ENCODE measurements around the gene PTTG1IP. TPM values are rescaled to one million over a fixed set of nuclear protein-coding genes. Genes with fewer than 3 reads are reported as not detected.

The PTTG1IP gene
- total and polyA plus RNA-seq, 2 of the 13 experiments (the other 11 are each of a cell fraction or from before 2014, with no cell fraction given): 161 to 700 TPM

DNA sequence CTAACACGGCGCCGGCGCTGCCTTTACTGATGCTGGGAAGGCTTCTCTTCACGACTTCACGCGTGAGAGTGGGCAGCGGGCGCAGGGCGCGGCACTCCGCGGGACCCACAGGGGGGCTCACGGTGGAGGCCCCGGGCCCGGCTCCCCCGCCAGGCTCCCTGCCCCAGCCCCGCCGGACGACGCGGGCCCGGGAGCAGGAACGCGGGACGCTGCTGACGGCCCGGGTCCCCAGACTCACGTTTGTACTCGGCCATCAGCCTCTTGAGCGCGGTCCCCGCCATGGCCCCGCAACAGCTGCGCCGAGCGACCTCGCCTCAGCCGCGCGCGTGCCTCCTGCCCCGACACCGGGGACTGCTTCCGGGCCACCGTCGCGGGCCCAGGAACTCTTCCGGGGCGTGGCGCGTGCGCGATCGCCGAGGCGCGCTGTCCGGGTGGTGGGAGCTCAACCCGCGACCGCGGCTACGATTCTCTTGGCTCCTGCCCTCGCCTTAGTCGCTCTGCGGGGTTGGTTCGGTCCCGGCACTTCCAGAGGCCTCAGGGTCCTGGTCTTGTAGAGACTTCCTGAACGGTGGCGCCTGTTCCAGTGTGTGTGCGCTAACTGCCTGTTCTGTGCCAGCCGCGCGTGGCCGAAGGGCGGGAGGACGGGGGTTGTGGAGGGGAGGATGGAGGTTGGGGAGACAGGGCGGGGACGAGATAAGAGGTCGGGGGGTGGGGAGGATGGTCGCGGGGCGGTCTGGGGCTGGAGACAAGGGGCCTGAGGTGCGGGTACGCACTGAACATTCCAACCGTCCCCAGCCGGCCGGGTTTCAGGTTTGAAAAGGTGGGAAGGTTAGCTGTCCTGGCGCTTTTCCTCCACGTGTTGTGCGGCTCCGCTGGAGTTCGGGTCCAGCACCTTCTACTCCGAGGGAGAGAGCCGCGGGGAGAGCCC is 71.8 kb downstream of the PTTG1IP start, which contains the start of gene UBE2G2 (continued):
- TF ChIP-seq KMT2A (CRISPR knock-in tag; IDR thresholded peaks at IDR 0.05) (peak; percentile 85; the same call in 1 of the 2 replicates), FOXK2 (IDR thresholded peaks at IDR 0.05) (no peak), MAFG (CRISPR knock-in tag; IDR thresholded peaks at IDR 0.05) (no peak), ARNTL (CRISPR knock-in tag; IDR thresholded peaks at IDR 0.05) (peak; percentile 53; the same call in 1 of the 2 replicates), ZNF761 (CRISPR knock-in tag; conservative IDR thresholded peaks at IDR 0.05) (no peak), ZNF572 (CRISPR knock-in tag; IDR thresholded peaks at IDR 0.05) (no peak), ATF7-NPFF (CRISPR knock-in tag; IDR thresholded peaks at IDR 0.05; ENCODE audit: low read depth) (peak; percentile 91), ZBTB8A (CRISPR knock-in tag; IDR thresholded peaks at IDR 0.05; ENCODE audit: borderline replicate concordance, low read depth) (no peak), ZNF564 (CRISPR knock-in tag; IDR thresholded peaks at IDR 0.05) (peak; percentile 67), SAP130 (CRISPR knock-in tag; IDR thresholded peaks at IDR 0.05; ENCODE audit: low read depth) (peak; percentile 96), ZEB1 (IDR thresholded peaks at IDR 0.05; ENCODE audit: insufficient replicate concordance, low read depth) (no peak), SCMH1 (CRISPR knock-in tag; IDR thresholded peaks at IDR 0.05; ENCODE audit: borderline replicate concordance) (no peak), TEAD2 (CRISPR knock-in tag; IDR thresholded peaks at IDR 0.05) (no peak), ZFY (CRISPR knock-in tag; IDR thresholded peaks at IDR 0.05) (peak; percentile 83), ZNF720 (CRISPR knock-in tag; IDR thresholded peaks at IDR 0.05) (0 out of 2 replicates have a peak, but pooled peaks have one; percentile 22), ZNF343 (CRISPR knock-in tag; IDR thresholded peaks at IDR 0.05) (no peak), BHLHE40 (IDR thresholded peaks at IDR 0.05; ENCODE audit: low read length) (peak; percentile 79), ZFP82 (CRISPR knock-in tag; IDR thresholded peaks at IDR 0.05; ENCODE audit: borderline replicate concordance) (no peak), ZNF709 (CRISPR knock-in tag; IDR thresholded peaks at IDR 0.05) (peak; percentile 71; the same call in 1 of the 2 replicates), ZNF207 (IDR thresholded peaks at IDR 0.05; ENCODE audit: borderline replicate concordance) (no peak), TMF1 (CRISPR knock-in tag; IDR thresholded peaks at IDR 0.05; ENCODE audit: low read depth) (peak; percentile 67), FOSL2 (CRISPR knock-in tag; IDR thresholded peaks at IDR 0.05) (0 out of 2 replicates have a peak, but pooled peaks have one; percentile 47)
- TF ChIP-seq, protein P1, sequence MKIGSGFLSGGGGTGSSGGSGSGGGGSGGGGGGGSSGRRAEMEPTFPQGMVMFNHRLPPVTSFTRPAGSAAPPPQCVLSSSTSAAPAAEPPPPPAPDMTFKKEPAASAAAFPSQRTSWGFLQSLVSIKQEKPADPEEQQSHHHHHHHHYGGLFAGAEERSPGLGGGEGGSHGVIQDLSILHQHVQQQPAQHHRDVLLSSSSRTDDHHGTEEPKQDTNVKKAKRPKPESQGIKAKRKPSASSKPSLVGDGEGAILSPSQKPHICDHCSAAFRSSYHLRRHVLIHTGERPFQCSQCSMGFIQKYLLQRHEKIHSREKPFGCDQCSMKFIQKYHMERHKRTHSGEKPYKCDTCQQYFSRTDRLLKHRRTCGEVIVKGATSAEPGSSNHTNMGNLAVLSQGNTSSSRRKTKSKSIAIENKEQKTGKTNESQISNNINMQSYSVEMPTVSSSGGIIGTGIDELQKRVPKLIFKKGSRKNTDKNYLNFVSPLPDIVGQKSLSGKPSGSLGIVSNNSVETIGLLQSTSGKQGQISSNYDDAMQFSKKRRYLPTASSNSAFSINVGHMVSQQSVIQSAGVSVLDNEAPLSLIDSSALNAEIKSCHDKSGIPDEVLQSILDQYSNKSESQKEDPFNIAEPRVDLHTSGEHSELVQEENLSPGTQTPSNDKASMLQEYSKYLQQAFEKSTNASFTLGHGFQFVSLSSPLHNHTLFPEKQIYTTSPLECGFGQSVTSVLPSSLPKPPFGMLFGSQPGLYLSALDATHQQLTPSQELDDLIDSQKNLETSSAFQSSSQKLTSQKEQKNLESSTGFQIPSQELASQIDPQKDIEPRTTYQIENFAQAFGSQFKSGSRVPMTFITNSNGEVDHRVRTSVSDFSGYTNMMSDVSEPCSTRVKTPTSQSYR (CRISPR knock-in tag; IDR thresholded peaks at IDR 0.05; ENCODE audit: borderline replicate concordance): peak; percentile 9; the same call in 1 of the 2 replicates
- TF ChIP-seq, protein P2, sequence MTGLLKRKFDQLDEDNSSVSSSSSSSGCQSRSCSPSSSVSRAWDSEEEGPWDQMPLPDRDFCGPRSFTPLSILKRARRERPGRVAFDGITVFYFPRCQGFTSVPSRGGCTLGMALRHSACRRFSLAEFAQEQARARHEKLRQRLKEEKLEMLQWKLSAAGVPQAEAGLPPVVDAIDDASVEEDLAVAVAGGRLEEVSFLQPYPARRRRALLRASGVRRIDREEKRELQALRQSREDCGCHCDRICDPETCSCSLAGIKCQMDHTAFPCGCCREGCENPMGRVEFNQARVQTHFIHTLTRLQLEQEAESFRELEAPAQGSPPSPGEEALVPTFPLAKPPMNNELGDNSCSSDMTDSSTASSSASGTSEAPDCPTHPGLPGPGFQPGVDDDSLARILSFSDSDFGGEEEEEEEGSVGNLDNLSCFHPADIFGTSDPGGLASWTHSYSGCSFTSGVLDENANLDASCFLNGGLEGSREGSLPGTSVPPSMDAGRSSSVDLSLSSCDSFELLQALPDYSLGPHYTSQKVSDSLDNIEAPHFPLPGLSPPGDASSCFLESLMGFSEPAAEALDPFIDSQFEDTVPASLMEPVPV (CRISPR knock-in tag; IDR thresholded peaks at IDR 0.05): 0 out of 2 replicates have a peak, but pooled peaks have one; percentile 25
- TF ChIP-seq, protein P3, sequence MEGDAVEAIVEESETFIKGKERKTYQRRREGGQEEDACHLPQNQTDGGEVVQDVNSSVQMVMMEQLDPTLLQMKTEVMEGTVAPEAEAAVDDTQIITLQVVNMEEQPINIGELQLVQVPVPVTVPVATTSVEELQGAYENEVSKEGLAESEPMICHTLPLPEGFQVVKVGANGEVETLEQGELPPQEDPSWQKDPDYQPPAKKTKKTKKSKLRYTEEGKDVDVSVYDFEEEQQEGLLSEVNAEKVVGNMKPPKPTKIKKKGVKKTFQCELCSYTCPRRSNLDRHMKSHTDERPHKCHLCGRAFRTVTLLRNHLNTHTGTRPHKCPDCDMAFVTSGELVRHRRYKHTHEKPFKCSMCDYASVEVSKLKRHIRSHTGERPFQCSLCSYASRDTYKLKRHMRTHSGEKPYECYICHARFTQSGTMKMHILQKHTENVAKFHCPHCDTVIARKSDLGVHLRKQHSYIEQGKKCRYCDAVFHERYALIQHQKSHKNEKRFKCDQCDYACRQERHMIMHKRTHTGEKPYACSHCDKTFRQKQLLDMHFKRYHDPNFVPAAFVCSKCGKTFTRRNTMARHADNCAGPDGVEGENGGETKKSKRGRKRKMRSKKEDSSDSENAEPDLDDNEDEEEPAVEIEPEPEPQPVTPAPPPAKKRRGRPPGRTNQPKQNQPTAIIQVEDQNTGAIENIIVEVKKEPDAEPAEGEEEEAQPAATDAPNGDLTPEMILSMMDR (CRISPR knock-in tag; IDR thresholded peaks at IDR 0.05): no peak

Data from HepG2 (cell line).